K562 (cell line): ENCODE data around the gene NABP2. TPM values are rescaled to one million over a fixed set of nuclear protein-coding genes. Genes with fewer than 3 reads are reported as not detected.
A peak's percentile ranks its signal among the peaks of the same experiment; 100 is the strongest.

Experiments
- ATAC-seq: fragments of 200-7000 bp; cut with Tn5 transposase; 3 replicates; pipeline ENCODE4 v1.9.1; 2020; ENCODE audit warnings: moderate library complexity
- BruUV-seq: library from RNA; stranded (reverse); fragments of 400-500 nt; replicated peaks from 2 replicates; lab custom pipeline; 2021; lab: Mats Ljungman, UMichigan
- CTCF ChIA-PET: fragments of 300-600 bp; formaldehyde crosslinking; extraction: SDS; loops from one replicate; lab custom pipeline; 2021; ENCODE audit warnings: low intra/inter-chr PET ratio; lab: Yijun Ruan, JAX
- POLR2A ChIA-PET: fragments of 300-600, 350-650 bp; sonication (Branson Sonifier 250); formaldehyde crosslinking; extraction: SDS; loops from one replicate; lab custom pipeline; 2021; ENCODE audit warnings: antibody characterized with exemption, inconsistent platforms; lab: Yijun Ruan, JAX
- DNase-seq, 4 experiments: peaks; one replicate each; pipeline versions ENCODE4 v3.0.0 to v3.0.0-alpha.2; 2011 to 2018; ENCODE audit warnings: low spot score in 3 of 4, mixed read lengths in 3 of 4; ENCODE audit errors: extremely low read depth in 1 of 4
- FAIRE-seq: peaks from 2 replicates; lab custom pipeline; 2011; peaks lifted over from hg19 to GRCh38; lab: Jason Lieb, UNC
- H2AFZ ChIP-seq: 2 replicates; pipeline ENCODE4 v1.6.0; 2011; ENCODE audit warnings: low read depth, low read length, control low read depth, inconsistent platforms
- H3K27ac ChIP-seq: fragments of 200-600 bp; 3 replicates; pipeline ENCODE4 v1.8.0; 2011; ENCODE audit warnings: low read depth, mild to moderate bottlenecking, control low read depth, inconsistent platforms, low read length, moderate library complexity, mixed read lengths; ENCODE audit errors: extremely low read depth
- H3K27me3 ChIP-seq, 2 experiments: fragments of 300-600 bp in 1 of 2; 2 replicates in 1 of 2; 3 replicates in 1 of 2; pipeline versions ENCODE4 v1.6.0 to v1.8.0; 2011; ENCODE audit warnings: inconsistent platforms in 2 of 2, low read length in 2 of 2, mild to moderate bottlenecking in 1 of 2, mixed read lengths in 1 of 2, moderate library complexity in 1 of 2; ENCODE audit not compliant: control insufficient read depth in 2 of 2, insufficient read depth in 2 of 2
- H3K36me3 ChIP-seq: fragments of 300-600 bp; 3 replicates; pipeline ENCODE4 v1.8.0; 2011; ENCODE audit warnings: mild to moderate bottlenecking, low read length, inconsistent platforms; ENCODE audit not compliant: control insufficient read depth, insufficient read depth
- H3K4me1 ChIP-seq, 2 experiments: fragments of 200-600 bp in 1 of 2; replicated peaks in 1 of 2; 2 replicates in 1 of 2; 3 replicates in 1 of 2; pipeline versions ENCODE4 v1.5.1 to v1.8.0; 2011; ENCODE audit warnings: inconsistent platforms in 2 of 2, low read length in 2 of 2, mild to moderate bottlenecking in 1 of 2, mixed read lengths in 1 of 2, moderate library complexity in 1 of 2; ENCODE audit not compliant: control insufficient read depth in 2 of 2, insufficient read depth in 2 of 2
- H3K4me2 ChIP-seq: 2 replicates; pipeline ENCODE4 v1.6.1; 2011; ENCODE audit warnings: low read length, control low read depth, inconsistent platforms, mixed read lengths; ENCODE audit not compliant: insufficient read depth
- H3K4me3 ChIP-seq: fragments of 200-600 bp; sonication (generic), shearing (Covaris generic); 2 replicates; pipeline ENCODE4 v1.5.1; 2016; ENCODE audit warnings: control low read depth, inconsistent platforms
- H3K79me2 ChIP-seq: fragments of 200-600 bp; 3 replicates; pipeline ENCODE4 v1.8.0; 2011; ENCODE audit warnings: low read length, inconsistent platforms; ENCODE audit not compliant: control insufficient read depth, insufficient read depth
- H3K9ac ChIP-seq, 2 experiments: 2 replicates each; pipeline versions ENCODE4 v1.6.0 to v1.6.1; 2011; ENCODE audit warnings: low read depth in 2 of 2, low read length in 2 of 2, control low read depth in 1 of 2, inconsistent platforms in 1 of 2, mild to moderate bottlenecking in 1 of 2, mixed read lengths in 1 of 2; ENCODE audit not compliant: insufficient read depth in 1 of 2
- H3K9me1 ChIP-seq: one replicate; pipeline ENCODE4 v1.6.0; 2011; ENCODE audit warnings: inconsistent platforms, mild to moderate bottlenecking, low read length, moderate library complexity; ENCODE audit not compliant: control insufficient read depth, insufficient read depth
- H3K9me3 ChIP-seq: replicated peaks from 2 replicates; pipeline ENCODE4 v1.5.1; 2011; ENCODE audit warnings: low read depth, low read length, inconsistent platforms; ENCODE audit not compliant: control insufficient read depth, insufficient read depth
- H4K20me1 ChIP-seq: replicated peaks from 2 replicates; pipeline ENCODE4 v1.6.1; 2011; ENCODE audit warnings: low read length, inconsistent platforms, mixed read lengths; ENCODE audit not compliant: control insufficient read depth, insufficient read depth
- ATF7 ChIP-seq: fragments of 450-650 bp; IDR thresholded peaks from 2 replicates; pipeline ENCODE4 v1.7.1; 2014; ENCODE audit warnings: mild to moderate bottlenecking, moderate library complexity
- BHLHE40 ChIP-seq: IDR thresholded peaks from 2 replicates; pipeline ENCODE4 v1.6.1; 2011; ENCODE audit warnings: low read length, improper control_type of control experiment
- FOXA3 ChIP-seq, 2 experiments: fragments of 450-650 bp in 1 of 2; sonication (generic) in 1 of 2; formaldehyde crosslinking; IDR thresholded peaks in 1 of 2; conservative IDR thresholded peaks in 1 of 2; 2 replicates each; pipeline versions ENCODE4 v1.4.0 to v1.8.0; 2020 to 2022; ENCODE audit warnings: mild to moderate bottlenecking in 2 of 2, missing genetic modification reagents in 1 of 2
- HBP1 ChIP-seq: fragments of 450-650 bp; formaldehyde crosslinking; IDR thresholded peaks from 2 replicates; pipeline ENCODE4 v1.4.0; 2022; ENCODE audit warnings: missing genetic modification characterization
- ILK ChIP-seq: fragments of 450-650 bp; IDR thresholded peaks from 2 replicates; pipeline ENCODE4 v1.6.1; 2016; ENCODE audit warnings: missing genetic modification characterization, low read depth, mild to moderate bottlenecking, missing compliant biosample characterization, moderate library complexity, borderline replicate concordance
- KLF6 ChIP-seq: fragments of 250-450 bp; sonication (Bioruptor Pico); IDR thresholded peaks from 2 replicates; pipeline ENCODE4 v1.4.0; 2020; ENCODE audit warnings: mild to moderate bottlenecking, moderate library complexity, borderline replicate concordance
- MIER1 ChIP-seq: fragments of 450-650 bp; IDR thresholded peaks from 2 replicates; pipeline ENCODE4 v1.6.1; 2016; ENCODE audit warnings: antibody characterized with exemption, mild to moderate bottlenecking, low read depth
- TAF9B ChIP-seq: fragments of 450-650 bp; IDR thresholded peaks from 2 replicates; pipeline ENCODE4 v1.6.1; 2018; ENCODE audit warnings: mild to moderate bottlenecking; ENCODE audit not compliant: partially characterized antibody
- WGBS: fragments of 100-300 bp; shearing (Covaris generic); methylation state at CpG from one replicate; pipeline ENCODE4 v1.1.6; 2016; ENCODE audit warnings: low coverage, mixed read lengths; ENCODE audit not compliant: insufficient coverage; ENCODE audit errors: missing lambda C conversion rate; 5-methylcytosine and 5-hydroxymethylcytosine counted together
- in situ Hi-C: fragments of 300-500 bp; cut with MboI; formaldehyde crosslinking; loops from 4 replicates; pipeline ENCODE4 v1.15.0; 2018; ENCODE audit warnings: inconsistent platforms, mixed read lengths
- intact Hi-C: fragments of 100-400 bp; cut with micrococcal nuclease; formaldehyde crosslinking; loops from 2 replicates; pipeline ENCODE4 v1.14.2; 2022
- polyA plus RNA-seq, 8 experiments: library from polyadenylated mRNA; depleted of rRNA in 4 of 8; stranded (reverse) in 5 of 8; unstranded in 3 of 8; fragments of >200 nt; fragmentation: Nextera tagmentation in 2 of 8; fragmentation: Illumina TruSeq in 1 of 8; extraction: Ambion mirVana in 2 of 8; extraction: Trizol in 1 of 8; gene quantifications; 2 replicates each; pipeline versions ENCODE4 v1.2.1 to v1.2.3, GENCODE V29; 2011 to 2014; ENCODE audit warnings: inconsistent platforms in 1 of 8, missing spikeins in 1 of 8
- total RNA-seq, 7 experiments: library from RNA; depleted of rRNA in 6 of 7; stranded (reverse); fragments of >200 nt in 6 of 7; fragmentation: Illumina TruSeq in 2 of 7; extraction: Trizol in 2 of 7; gene quantifications; 2 replicates each; pipeline versions ENCODE4 v1.2.1 to v1.2.3, GENCODE V29; 2011 to 2021; ENCODE audit warnings: low replicate concordance in 1 of 7
- TF ChIP-seq, protein P1 (sequence below): fragments of 250-450 bp; sonication (Bioruptor Pico); IDR thresholded peaks from 2 replicates; pipeline ENCODE4 v1.8.0; 2021; ENCODE audit warnings: moderate library complexity, mild to moderate bottlenecking, inconsistent platforms
- TF ChIP-seq, protein P2 (sequence below), 2 experiments: fragments of 450-650 bp in 1 of 2; sonication (generic) in 1 of 2; formaldehyde crosslinking in 1 of 2; IDR thresholded peaks in 1 of 2; conservative IDR thresholded peaks in 1 of 2; 2 replicates each; pipeline versions ENCODE4 v1.6.1 to v1.8.1; 2016 to 2023; ENCODE audit warnings: mild to moderate bottlenecking in 2 of 2, moderate library complexity in 2 of 2, inconsistent platforms in 1 of 2, missing genetic modification reagents in 1 of 2
- TF ChIP-seq, protein P3 (sequence below): fragments of 450-650 bp; IDR thresholded peaks from 2 replicates; pipeline ENCODE4 v1.6.1; 2017; ENCODE audit warnings: mild to moderate bottlenecking, moderate library complexity

The NABP2 gene
- total and polyA plus RNA-seq, 9 of the 15 experiments (the other 6 are each of a cell fraction or from before 2014, with no cell fraction given), result 11.3 to 60.6 (median 43.5) TPM

DNA sequence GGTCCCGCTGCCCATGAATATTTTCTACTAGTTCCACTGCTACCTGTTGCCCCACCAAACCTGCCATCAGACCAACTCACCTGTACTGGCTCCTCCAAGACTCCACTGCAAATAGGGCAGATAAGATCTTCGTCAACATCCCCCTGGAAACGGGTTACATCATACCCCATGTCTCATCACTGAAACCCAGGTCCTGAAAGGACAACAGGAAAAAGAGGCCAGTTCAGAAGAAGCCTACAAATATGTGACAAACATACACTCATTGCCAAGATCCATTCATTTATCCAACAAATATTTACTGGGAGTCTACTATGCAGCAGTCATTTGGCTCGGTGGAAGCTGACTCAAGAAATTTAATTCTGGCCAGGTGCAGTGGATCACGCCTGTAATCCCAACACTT lies 10.3 kb upstream of the NABP2 start:
- peaks cover 2% of the 10 kb centered on the region; the same call in 2 of the 3 replicates for H3K79me2 ChIP-seq
- intact Hi-C loops (no loop called here), in situ Hi-C loops (no loop called here)
- no peaks in the 10 kb centered on the region for H3K9me3 ChIP-seq
- H3K9me1 ChIP-seq, result no peaks in the 10 kb centered on the region
- TF ChIP-seq ATF7, result 0 out of 2 replicates have a peak, but pooled peaks have one; percentile 23
- TF ChIP-seq, protein P1, sequence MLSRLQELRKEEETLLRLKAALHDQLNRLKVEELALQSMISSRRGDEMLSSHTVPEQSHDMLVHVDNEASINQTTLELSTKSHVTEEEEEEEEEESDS, result no peak
- TF ChIP-seq, protein P2, sequence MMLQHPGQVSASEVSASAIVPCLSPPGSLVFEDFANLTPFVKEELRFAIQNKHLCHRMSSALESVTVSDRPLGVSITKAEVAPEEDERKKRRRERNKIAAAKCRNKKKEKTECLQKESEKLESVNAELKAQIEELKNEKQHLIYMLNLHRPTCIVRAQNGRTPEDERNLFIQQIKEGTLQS (IDR thresholded peaks at IDR 0.05), result peak; percentile 38
- TF ChIP-seq, protein P2 (CRISPR knock-in tag; conservative IDR thresholded peaks at IDR 0.05), result no peak
- DNase-seq (peak in 1 of 4 experiments; percentile 31), FAIRE-seq (peak; percentile 44), ATAC-seq (no peak)
- no peak overlapping the region for H3K9ac ChIP-seq
- no peak overlapping the region for H3K27ac ChIP-seq
- 0 out of 2 replicates have a peak, but pooled peaks cover 3% of the 10 kb centered on the region for H4K20me1 ChIP-seq
- WGBS, result 81% methylated on average over 5 of the region's 5 CpGs
- BruUV-seq, result no TSS peak
- no peak overlapping the region for H3K4me3 ChIP-seq
- ChIA-PET CTCF (no interaction called here), POLR2A (no interaction called here)
- H3K36me3 ChIP-seq, result peaks cover 66% of the 10 kb centered on the region
- no peaks in the 10 kb centered on the region for H3K27me3 ChIP-seq
- no peak overlapping the region for H2AFZ ChIP-seq
- H3K4me2 ChIP-seq, result no peak overlapping the region
- no peaks in the 10 kb centered on the region for H3K4me1 ChIP-seq

GRCh38 chr12:56216461-56216860 lies 7.7 kb upstream of the NABP2 start:
- H3K9me1 ChIP-seq, result no peaks in the 10 kb centered on the region
- in situ Hi-C loops, result no loop called here
- DNase-seq, result no peak
- FAIRE-seq, result no peak
- no peak overlapping the region for H3K4me3 ChIP-seq
- H3K9me3 ChIP-seq, result no peaks in the 10 kb centered on the region
- no peak overlapping the region for H2AFZ ChIP-seq
- H3K27me3 ChIP-seq, result no peaks in the 10 kb centered on the region
- TF ChIP-seq BHLHE40 (no peak), KLF6 (CRISPR knock-in tag) (no peak), FOXA3 (CRISPR knock-in tag; conservative IDR thresholded peaks at IDR 0.05 in 1 of 2, IDR thresholded peaks at IDR 0.05 in 1 of 2) (no peak), HBP1 (CRISPR knock-in tag) (no peak), ILK (tag) (no peak), MIER1 (no peak), TAF9B (no peak)
- TF ChIP-seq, protein P3, sequence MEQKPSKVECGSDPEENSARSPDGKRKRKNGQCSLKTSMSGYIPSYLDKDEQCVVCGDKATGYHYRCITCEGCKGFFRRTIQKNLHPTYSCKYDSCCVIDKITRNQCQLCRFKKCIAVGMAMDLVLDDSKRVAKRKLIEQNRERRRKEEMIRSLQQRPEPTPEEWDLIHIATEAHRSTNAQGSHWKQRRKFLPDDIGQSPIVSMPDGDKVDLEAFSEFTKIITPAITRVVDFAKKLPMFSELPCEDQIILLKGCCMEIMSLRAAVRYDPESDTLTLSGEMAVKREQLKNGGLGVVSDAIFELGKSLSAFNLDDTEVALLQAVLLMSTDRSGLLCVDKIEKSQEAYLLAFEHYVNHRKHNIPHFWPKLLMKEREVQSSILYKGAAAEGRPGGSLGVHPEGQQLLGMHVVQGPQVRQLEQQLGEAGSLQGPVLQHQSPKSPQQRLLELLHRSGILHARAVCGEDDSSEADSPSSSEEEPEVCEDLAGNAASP, result no peak
- POLR2A ChIA-PET, result interaction anchor here (0.6 to 0.8 kb wide), 5 partner anchors 10 to 99 kb away, joined by 3 read pairs; no protein-coding TSS in a partner anchor
- H3K4me2 ChIP-seq, result no peak overlapping the region
- CTCF ChIA-PET, result no interaction called here
- peaks cover 23% of the 10 kb centered on the region for H3K79me2 ChIP-seq
- intact Hi-C loops, result no loop called here
- BruUV-seq, result no TSS peak
- H3K27ac ChIP-seq, result no peak overlapping the region
- H3K36me3 ChIP-seq, result peaks cover 50% of the 10 kb centered on the region
- H4K20me1 ChIP-seq, result 0 out of 2 replicates have a peak, but pooled peaks cover 3% of the 10 kb centered on the region
- H3K4me1 ChIP-seq, result peaks cover 0 to 6% of the 10 kb centered on the region in 2 experiments; a peak in 3 of 5 replicates
- peak overlapping the region in 1 of 2 experiments; percentile 3; a peak in 1 of 4 replicates for H3K9ac ChIP-seq
- no peak for ATAC-seq
- WGBS, result 91% methylated on average over 3 of the region's 3 CpGs
